ENCODE data around the gene DFFB. TPM values are rescaled to one million over a fixed set of nuclear protein-coding genes. Genes with fewer than 3 reads are reported as not detected.
A peak's percentile ranks its signal among the peaks of the same experiment; 100 is the strongest.

Gene DFFB
- total and polyA plus RNA-seq, 2 of the 13 experiments (the other 11 are each of a cell fraction or from before 2014, with no cell fraction given), result 4.6 to 9.3 TPM

DNA sequence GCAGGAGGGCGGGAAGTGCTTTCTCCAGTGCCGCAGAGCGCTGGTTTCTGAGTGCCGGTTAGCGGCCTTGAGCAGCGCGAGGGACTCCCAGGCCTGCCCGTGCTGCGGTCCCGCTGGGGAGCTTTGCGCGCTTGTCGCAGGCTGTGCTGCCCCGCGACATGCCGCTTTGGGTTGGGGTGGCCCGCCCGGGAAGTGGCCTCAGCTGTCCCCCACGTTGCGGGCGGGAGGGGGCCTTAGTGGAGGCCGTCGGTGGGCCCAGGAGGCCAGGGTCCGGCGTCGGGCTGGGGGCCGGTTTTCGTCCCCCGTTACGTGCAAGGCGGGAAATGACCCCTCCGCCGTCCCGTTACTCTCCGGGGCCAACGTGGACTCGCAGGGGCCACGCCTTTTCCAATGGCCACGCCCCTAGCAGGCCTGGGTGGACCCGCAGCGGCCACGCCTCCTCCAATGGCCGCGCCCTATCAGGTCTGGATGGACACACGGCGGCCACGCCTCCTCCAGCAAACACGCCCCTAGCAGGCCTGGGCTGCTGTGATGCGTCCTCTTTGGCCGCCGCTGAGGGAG lies 43.8 kb downstream of the DFFB start (continued):
- TF ChIP-seq, protein P1, sequence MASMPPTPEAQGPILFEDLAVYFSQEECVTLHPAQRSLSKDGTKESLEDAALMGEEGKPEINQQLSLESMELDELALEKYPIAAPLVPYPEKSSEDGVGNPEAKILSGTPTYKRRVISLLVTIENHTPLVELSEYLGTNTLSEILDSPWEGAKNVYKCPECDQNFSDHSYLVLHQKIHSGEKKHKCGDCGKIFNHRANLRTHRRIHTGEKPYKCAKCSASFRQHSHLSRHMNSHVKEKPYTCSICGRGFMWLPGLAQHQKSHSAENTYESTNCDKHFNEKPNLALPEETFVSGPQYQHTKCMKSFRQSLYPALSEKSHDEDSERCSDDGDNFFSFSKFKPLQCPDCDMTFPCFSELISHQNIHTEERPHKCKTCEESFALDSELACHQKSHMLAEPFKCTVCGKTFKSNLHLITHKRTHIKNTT (CRISPR knock-in tag; IDR thresholded peaks at IDR 0.05), result no peak
- TF ChIP-seq, protein P2, sequence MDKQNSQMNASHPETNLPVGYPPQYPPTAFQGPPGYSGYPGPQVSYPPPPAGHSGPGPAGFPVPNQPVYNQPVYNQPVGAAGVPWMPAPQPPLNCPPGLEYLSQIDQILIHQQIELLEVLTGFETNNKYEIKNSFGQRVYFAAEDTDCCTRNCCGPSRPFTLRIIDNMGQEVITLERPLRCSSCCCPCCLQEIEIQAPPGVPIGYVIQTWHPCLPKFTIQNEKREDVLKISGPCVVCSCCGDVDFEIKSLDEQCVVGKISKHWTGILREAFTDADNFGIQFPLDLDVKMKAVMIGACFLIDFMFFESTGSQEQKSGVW (CRISPR knock-in tag; IDR thresholded peaks at IDR 0.05; ENCODE audit: borderline replicate concordance), result no peak
- TF ChIP-seq, protein P3, sequence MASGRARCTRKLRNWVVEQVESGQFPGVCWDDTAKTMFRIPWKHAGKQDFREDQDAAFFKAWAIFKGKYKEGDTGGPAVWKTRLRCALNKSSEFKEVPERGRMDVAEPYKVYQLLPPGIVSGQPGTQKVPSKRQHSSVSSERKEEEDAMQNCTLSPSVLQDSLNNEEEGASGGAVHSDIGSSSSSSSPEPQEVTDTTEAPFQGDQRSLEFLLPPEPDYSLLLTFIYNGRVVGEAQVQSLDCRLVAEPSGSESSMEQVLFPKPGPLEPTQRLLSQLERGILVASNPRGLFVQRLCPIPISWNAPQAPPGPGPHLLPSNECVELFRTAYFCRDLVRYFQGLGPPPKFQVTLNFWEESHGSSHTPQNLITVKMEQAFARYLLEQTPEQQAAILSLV (CRISPR knock-in tag; IDR thresholded peaks at IDR 0.05; ENCODE audit: borderline replicate concordance), result peak; percentile 51; the same call in 1 of the 2 replicates
- TF ChIP-seq ZNF672 (CRISPR knock-in tag; IDR thresholded peaks at IDR 0.05) (no peak), ZNF780A (CRISPR knock-in tag; IDR thresholded peaks at IDR 0.05) (no peak), ZBTB3 (CRISPR knock-in tag; IDR thresholded peaks at IDR 0.05; ENCODE audit: borderline replicate concordance, low read depth) (no peak), HNRNPUL1 (IDR thresholded peaks at IDR 0.05; ENCODE audit: low read depth, low read length) (no peak), POGK (CRISPR knock-in tag; conservative IDR thresholded peaks at IDR 0.05) (no peak), ZBTB1 (CRISPR knock-in tag; IDR thresholded peaks at IDR 0.05; ENCODE audit: borderline replicate concordance) (no peak), ZNF644 (CRISPR knock-in tag; IDR thresholded peaks at IDR 0.05; ENCODE audit: low read depth) (no peak), ZFP37 (CRISPR knock-in tag; IDR thresholded peaks at IDR 0.05; ENCODE audit: borderline replicate concordance) (no peak), KAT7 (CRISPR knock-in tag; IDR thresholded peaks at IDR 0.05; ENCODE audit: borderline replicate concordance) (no peak), GABPA (IDR thresholded peaks at IDR 0.05; ENCODE audit: low read depth, low read length) (no peak), GABPA (CRISPR knock-in tag; IDR thresholded peaks at IDR 0.05; ENCODE audit: low read depth) (no peak), TARDBP (CRISPR knock-in tag; IDR thresholded peaks at IDR 0.05) (no peak; the same call in 1 of the 2 replicates), SNRNP70 (IDR thresholded peaks at IDR 0.05; ENCODE audit: low read depth, low read length) (no peak), GMEB2 (CRISPR knock-in tag; IDR thresholded peaks at IDR 0.05; ENCODE audit: low read depth) (no peak), PAWR (CRISPR knock-in tag; IDR thresholded peaks at IDR 0.05; ENCODE audit: borderline replicate concordance) (no peak), AGO1 (IDR thresholded peaks at IDR 0.05; ENCODE audit: low read depth, low read length, poor library complexity, severe bottlenecking) (no peak)

Data from HepG2 (cell line).